Astrocyte (in vitro differentiated cells and primary cell): ENCODE results near the gene TNFRSF4. TPM values are rescaled to one million over a fixed set of nuclear protein-coding genes. Genes with fewer than 3 reads are reported as not detected.

Experiments
- DNase-seq: peaks from one replicate; pipeline ENCODE4 v3.0.0-alpha.2; 2010; ENCODE audit warnings: low read depth
- FAIRE-seq: peaks from 2 replicates; lab custom pipeline; 2011; peaks lifted over from hg19 to GRCh38; lab: Jason Lieb, UNC
- H2AFZ ChIP-seq: 2 replicates; pipeline ENCODE4 v1.6.0; 2012; ENCODE audit warnings: low read depth, low read length, inconsistent platforms
- H3K27ac ChIP-seq: 2 replicates; pipeline ENCODE4 v1.5.1; 2011; ENCODE audit warnings: low read depth, low read length, inconsistent platforms
- H3K27me3 ChIP-seq: 2 replicates; pipeline ENCODE4 v1.6.0; 2011; ENCODE audit warnings: low read length, inconsistent platforms; ENCODE audit not compliant: insufficient read depth
- H3K36me3 ChIP-seq: 2 replicates; pipeline ENCODE4 v1.5.1; 2011; ENCODE audit warnings: low read length, inconsistent platforms; ENCODE audit not compliant: insufficient read depth
- H3K4me1 ChIP-seq: 2 replicates; pipeline ENCODE4 v1.5.1; 2011; ENCODE audit warnings: low read length, inconsistent platforms; ENCODE audit not compliant: insufficient read depth
- H3K4me2 ChIP-seq: 2 replicates; pipeline ENCODE4 v1.6.0; 2012; ENCODE audit warnings: low read length, inconsistent platforms
- H3K4me3 ChIP-seq: 2 replicates; pipeline ENCODE4 v1.5.1; 2011; ENCODE audit warnings: low read depth, mild to moderate bottlenecking, low read length, inconsistent platforms; ENCODE audit not compliant: insufficient read depth
- H3K79me2 ChIP-seq: 2 replicates; pipeline ENCODE4 v1.6.0; 2012; ENCODE audit warnings: mild to moderate bottlenecking, low read length, inconsistent platforms; ENCODE audit not compliant: insufficient read depth
- H3K9ac ChIP-seq: 2 replicates; pipeline ENCODE4 v1.6.0; 2012; ENCODE audit warnings: mild to moderate bottlenecking, low read length, inconsistent platforms
- H3K9me3 ChIP-seq: 2 replicates; pipeline ENCODE4 v1.5.1; 2012; ENCODE audit warnings: low read depth, mild to moderate bottlenecking, low read length, inconsistent platforms; ENCODE audit not compliant: insufficient read depth
- H4K20me1 ChIP-seq: 2 replicates; pipeline ENCODE4 v1.6.0; 2012; ENCODE audit warnings: low read length, inconsistent platforms; ENCODE audit not compliant: insufficient read depth
- H3K27ac Mint-ChIP-seq: one replicate; pipeline ENCODE4 v1.8.0; 2021; ENCODE audit warnings: mild to moderate bottlenecking, mixed read lengths; ENCODE audit not compliant: unreplicated experiment
- H3K27me3 Mint-ChIP-seq: one replicate; pipeline ENCODE4 v1.8.0; 2021; ENCODE audit warnings: low read depth, mixed read lengths; ENCODE audit not compliant: unreplicated experiment
- H3K36me3 Mint-ChIP-seq: one replicate; pipeline ENCODE4 v1.8.0; 2021; ENCODE audit warnings: low read depth, mixed read lengths; ENCODE audit not compliant: unreplicated experiment
- H3K4me1 Mint-ChIP-seq: one replicate; pipeline ENCODE4 v1.8.0; 2021; ENCODE audit warnings: low read depth, mixed read lengths; ENCODE audit not compliant: unreplicated experiment
- H3K4me3 Mint-ChIP-seq: one replicate; pipeline ENCODE4 v1.8.0; 2021; ENCODE audit warnings: mild to moderate bottlenecking, moderate library complexity, mixed read lengths; ENCODE audit not compliant: unreplicated experiment
- H3K9me3 Mint-ChIP-seq: one replicate; pipeline ENCODE4 v1.8.0; 2021; ENCODE audit warnings: mild to moderate bottlenecking, mixed read lengths; ENCODE audit not compliant: unreplicated experiment
- CTCF ChIP-seq: IDR thresholded peaks from 2 replicates; pipeline ENCODE4 v1.5.1; 2011; ENCODE audit warnings: low read depth, mild to moderate bottlenecking, inconsistent platforms, low read length, moderate library complexity; ENCODE audit not compliant: insufficient read depth
- EZH2 ChIP-seq: IDR thresholded peaks from 2 replicates; pipeline ENCODE4 v1.6.1; 2012; ENCODE audit warnings: mild to moderate bottlenecking, low read length, inconsistent platforms; ENCODE audit not compliant: insufficient read depth
- total RNA-seq: library from RNA; stranded (reverse); gene quantifications from 2 replicates; pipeline ENCODE4 v1.2.1, GENCODE V29; 2021

TNFRSF4 gene
- total RNA-seq, 1 donor from 2014 or later: 0.41 TPM

- Histone ChIP-seq H3K36me3 (no peaks in the 10 kb centered on the region), H3K79me2 (peaks cover 7% of the 10 kb centered on the region), H3K9me3 (no peaks in the 10 kb centered on the region), H3K4me2 (no peak overlapping the region), H3K9ac (no peak overlapping the region), H3K27me3 (no peaks in the 10 kb centered on the region), H4K20me1 (peaks cover 11% of the 10 kb centered on the region), H3K27ac (no peak overlapping the region), H3K4me3 (no peak overlapping the region), H3K4me1 (no peaks in the 10 kb centered on the region), H2AFZ (no peak overlapping the region)
- Mint-ChIP-seq H3K27me3 (no peaks in the 10 kb centered on the region), H3K9me3 (no peaks in the 10 kb centered on the region), H3K4me3 (no peak overlapping the region), H3K27ac (no peak overlapping the region), H3K4me1 (no peaks in the 10 kb centered on the region), H3K36me3 (no peaks in the 10 kb centered on the region)
- TF ChIP-seq EZH2: no peak
- TF ChIP-seq CTCF: no peak
- FAIRE-seq: no peak
- no peak for DNase-seq
Observed at GRCh38 chr1:1239227-1239613, 25.3 kb upstream of the TNFRSF4 start.

GRCh38 chr1:1238702-1239178 is 24.8 kb upstream of the TNFRSF4 start:
- H3K27ac Mint-ChIP-seq: no peak overlapping the region
- no peaks in the 10 kb centered on the region for H3K9me3 ChIP-seq
- no peak overlapping the region for H2AFZ ChIP-seq
- no peaks in the 10 kb centered on the region for H3K4me1 ChIP-seq
- no peak overlapping the region for H3K9ac ChIP-seq
- FAIRE-seq (no peak), DNase-seq (no peak)
- peaks cover 15% of the 10 kb centered on the region for H4K20me1 ChIP-seq
- no peaks in the 10 kb centered on the region for H3K27me3 Mint-ChIP-seq
- H3K4me2 ChIP-seq: no peak overlapping the region
- no peak overlapping the region for H3K27ac ChIP-seq
- H3K4me3 Mint-ChIP-seq: no peak overlapping the region
- no peaks in the 10 kb centered on the region for H3K27me3 ChIP-seq
- H3K36me3 Mint-ChIP-seq: no peaks in the 10 kb centered on the region
- H3K4me3 ChIP-seq: no peak overlapping the region
- TF ChIP-seq CTCF (no peak), EZH2 (no peak)
- H3K36me3 ChIP-seq: no peaks in the 10 kb centered on the region
- H3K4me1 Mint-ChIP-seq: peaks cover 3% of the 10 kb centered on the region
- H3K9me3 Mint-ChIP-seq: peaks cover 2% of the 10 kb centered on the region
- peaks cover 12% of the 10 kb centered on the region for H3K79me2 ChIP-seq

GRCh38 chr1:1237874-1238701 is 24.1 kb upstream of the TNFRSF4 start:
- H3K9me3 ChIP-seq: peaks cover 2% of the 10 kb centered on the region
- DNase-seq (no peak), FAIRE-seq (no peak)
- peaks cover 18% of the 10 kb centered on the region for H3K79me2 ChIP-seq
- no peaks in the 10 kb centered on the region for H3K27me3 Mint-ChIP-seq
- H3K27ac Mint-ChIP-seq: no peak overlapping the region
- peaks cover 6% of the 10 kb centered on the region for H3K4me1 Mint-ChIP-seq
- no peaks in the 10 kb centered on the region for H3K27me3 ChIP-seq
- no peak overlapping the region for H3K4me3 ChIP-seq
- H3K4me1 ChIP-seq: no peaks in the 10 kb centered on the region
- peaks cover 17% of the 10 kb centered on the region for H4K20me1 ChIP-seq
- no peak overlapping the region for H3K4me2 ChIP-seq
- no peaks in the 10 kb centered on the region for H3K36me3 Mint-ChIP-seq
- no peaks in the 10 kb centered on the region for H3K36me3 ChIP-seq
- TF ChIP-seq EZH2 (no peak), CTCF (no peak)
- no peak overlapping the region for H3K27ac ChIP-seq
- H3K9ac ChIP-seq: no peak overlapping the region
- H3K9me3 Mint-ChIP-seq: peaks cover 2% of the 10 kb centered on the region
- no peak overlapping the region for H3K4me3 Mint-ChIP-seq
- no peak overlapping the region for H2AFZ ChIP-seq
